Occipital lobe (tissue), 2 donors: Measurements from ENCODE around the gene CBLB. TPM values are rescaled to one million over a fixed set of nuclear protein-coding genes. Genes with fewer than 3 reads are reported as not detected.
"Not testable (repeated sequence)": the region's sequence is repeated elsewhere in the genome, so short reads cannot be mapped to it uniquely, and the experiment has no call there.

Experiments used
- DNase-seq: peaks from one replicate; lab custom pipeline; 2025; lab: John Stamatoyannopoulos, UW
- total RNA-seq: library from RNA; depleted of rRNA; stranded (reverse); fragments of >200 nt; gene quantifications from one replicate; pipeline ENCODE4 v1.2.3, GENCODE V29; 2014

CBLB gene
- total RNA-seq, 1 donor from 2014 or later = 59.6 TPM

DNA sequence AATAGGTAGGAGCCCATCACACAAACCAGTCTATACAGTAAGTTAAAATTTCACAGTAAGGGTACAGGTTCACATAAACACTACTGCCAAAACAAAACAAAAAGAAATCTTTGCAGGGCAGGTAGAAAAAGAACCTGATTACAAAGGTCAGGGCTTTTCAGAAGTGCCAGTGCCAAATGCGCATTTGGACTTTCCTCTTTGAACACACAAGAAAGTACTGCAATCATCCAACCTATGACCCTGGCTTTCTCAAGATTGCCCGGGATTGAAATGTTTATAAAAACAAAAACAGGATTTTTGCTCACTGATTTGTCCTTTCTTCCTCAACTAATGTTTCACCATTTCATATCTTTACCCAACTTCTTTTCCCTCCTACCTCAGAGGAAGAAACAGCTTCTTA is 47.4 kb downstream of the CBLB start:
- DNase-seq = no peak

DNA sequence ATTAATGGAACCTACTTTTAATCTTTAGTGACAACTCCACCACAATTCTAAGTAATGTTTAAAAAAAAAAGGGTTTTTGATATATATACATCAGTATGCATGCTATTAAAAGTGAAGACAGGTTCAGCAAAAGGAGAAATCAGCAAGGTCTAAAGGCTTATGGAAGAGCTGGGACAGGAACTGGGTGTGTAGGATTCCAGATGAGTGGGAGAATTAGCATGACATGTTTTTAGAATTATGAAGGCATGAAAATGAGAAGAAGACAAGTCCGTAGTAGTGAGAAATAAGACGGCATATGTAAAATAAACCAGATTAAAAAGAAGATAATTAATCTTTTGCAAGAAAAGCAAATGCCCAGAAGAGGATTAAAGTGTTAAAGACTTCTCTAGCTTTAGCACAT is 52.0 kb downstream of the CBLB start:
- DNase-seq = no peak

DNA sequence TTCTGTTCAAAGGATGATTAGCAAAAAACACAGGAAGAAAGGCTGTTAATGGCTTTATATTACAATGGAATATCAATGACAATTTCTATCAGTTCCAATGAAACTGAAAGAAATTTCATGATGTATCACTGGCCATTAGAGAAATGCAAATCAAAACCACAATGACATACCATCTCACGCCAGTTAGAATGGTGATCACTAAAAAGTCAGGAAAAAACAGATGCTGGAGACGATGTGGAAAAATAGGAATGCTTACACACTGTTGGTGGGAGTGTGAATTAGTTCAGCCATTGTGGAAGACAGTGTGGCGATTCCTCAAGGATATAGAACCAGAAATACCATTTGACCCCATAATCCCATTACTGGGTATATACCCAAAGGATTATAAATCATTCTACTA is 53.5 kb downstream of the CBLB start:
- DNase-seq = not testable (repeated sequence)

DNA sequence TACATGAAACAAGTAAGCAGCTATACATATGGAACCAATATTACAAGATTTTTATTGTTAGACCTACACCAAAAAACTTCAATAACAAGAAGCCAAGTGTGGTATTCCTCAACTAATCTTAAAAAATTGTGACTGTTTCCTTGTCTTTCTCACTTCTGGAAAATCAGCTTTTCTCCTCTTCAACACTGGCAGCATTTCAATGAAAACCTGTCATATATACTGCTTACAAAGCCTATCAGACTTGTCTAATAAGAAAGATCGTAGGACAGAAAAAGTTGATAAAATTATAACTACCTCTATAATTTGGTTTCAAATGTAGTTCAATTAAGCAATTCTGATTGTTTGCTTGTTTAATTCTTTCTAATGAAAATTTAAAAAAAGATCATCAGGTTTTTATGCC is 55.1 kb downstream of the CBLB start:
- DNase-seq = no peak

DNA sequence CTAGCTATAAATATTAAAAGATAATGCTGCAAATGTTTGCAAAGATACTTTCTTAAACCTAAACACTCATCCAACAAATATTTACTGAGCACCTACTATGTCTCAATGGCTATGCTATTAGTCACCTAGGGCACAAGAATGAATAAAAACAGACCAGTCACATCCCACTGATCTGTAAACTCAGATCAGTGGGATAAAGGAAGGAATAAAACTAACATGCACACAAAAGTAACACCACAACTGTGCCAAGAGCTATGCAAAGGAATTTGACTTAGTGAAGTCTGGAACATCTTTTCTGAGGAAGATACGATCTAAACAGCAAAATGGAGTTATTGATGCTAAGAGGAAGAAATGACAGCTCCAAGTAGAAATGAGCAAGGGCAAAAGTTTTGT is 56.6 kb downstream of the CBLB start:
- DNase-seq = no peak

DNA sequence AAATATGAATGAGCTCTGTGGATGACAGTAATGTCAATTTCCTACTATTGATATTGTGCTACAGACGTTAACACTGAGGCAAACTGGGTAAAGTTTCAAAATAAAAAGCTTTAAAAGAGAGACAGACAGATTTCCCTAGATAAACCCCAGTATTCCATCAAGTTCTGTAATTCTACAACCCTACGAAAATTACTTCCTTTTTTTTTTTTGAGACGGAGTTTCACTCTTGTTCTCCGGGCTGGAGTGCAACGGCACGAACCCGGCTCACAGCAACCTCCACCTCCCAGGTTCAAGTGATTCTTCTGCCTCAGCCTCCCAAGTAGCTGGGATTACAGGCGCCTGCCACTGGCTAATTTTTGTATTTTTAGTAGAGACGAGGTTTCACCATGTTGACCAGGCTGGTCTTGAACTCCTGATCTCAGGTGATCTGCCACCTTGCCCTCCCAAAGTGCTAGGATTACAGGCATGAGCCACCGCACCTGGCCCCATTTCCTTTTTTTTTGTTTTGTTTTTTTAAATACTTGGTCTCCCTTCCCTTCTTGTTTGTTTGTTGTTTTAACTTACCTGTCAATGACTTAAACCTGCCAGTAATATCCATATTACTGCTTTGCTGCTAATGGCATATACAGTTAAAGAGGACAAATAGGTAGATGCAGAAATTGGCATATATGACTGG is 57.2 kb downstream of the CBLB start:
- DNase-seq = no peak

DNA sequence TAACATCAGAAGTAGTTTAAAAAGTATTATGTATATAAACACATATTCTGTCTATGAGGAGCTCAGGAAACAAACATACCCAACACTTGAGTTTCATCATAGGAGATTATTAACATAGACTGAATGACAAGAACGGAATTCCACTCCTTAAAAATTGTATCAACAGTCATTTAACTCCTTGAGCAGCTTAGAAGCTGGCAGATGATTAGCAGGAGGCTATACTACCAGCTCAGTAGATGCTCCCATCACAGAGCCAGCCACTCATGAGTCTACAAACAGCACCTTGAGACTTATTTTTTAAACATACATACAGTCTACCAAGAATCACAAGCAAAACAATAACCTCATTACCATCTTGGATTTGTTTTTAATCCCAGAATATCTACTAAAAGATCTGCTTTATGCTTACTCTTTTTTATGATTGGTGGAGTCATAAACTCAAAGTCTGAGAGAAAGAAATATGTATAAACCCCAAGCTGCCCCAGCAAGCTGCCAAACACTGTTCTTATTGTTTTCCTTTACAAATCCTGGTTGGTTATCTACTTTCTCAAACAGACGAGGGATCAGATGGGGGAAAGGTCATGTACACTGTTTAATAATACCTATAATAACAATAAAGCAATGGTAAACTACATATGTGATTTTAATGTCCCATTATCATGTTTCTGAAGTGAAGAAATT is 59.5 kb downstream of the CBLB start:
- DNase-seq = no peak

DNA sequence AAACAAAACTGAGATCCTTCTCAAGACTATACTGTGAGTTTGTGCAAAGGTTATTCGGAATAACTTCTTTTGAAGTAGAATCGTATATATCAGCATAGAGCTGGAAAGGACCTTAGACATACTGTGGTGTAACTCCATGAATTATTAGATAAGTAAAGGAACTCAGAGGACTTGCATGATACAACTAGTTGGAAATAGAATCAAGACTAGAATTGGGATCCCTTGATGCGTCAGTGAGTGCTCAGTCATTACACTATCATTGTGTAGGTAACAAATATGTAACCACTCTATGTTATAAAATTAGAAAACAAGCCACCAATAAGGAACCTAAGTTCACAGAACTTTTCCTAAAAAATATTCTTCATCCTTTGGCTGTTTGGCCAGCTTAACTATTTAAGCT is 61.1 kb downstream of the CBLB start:
- no peak for DNase-seq

DNA sequence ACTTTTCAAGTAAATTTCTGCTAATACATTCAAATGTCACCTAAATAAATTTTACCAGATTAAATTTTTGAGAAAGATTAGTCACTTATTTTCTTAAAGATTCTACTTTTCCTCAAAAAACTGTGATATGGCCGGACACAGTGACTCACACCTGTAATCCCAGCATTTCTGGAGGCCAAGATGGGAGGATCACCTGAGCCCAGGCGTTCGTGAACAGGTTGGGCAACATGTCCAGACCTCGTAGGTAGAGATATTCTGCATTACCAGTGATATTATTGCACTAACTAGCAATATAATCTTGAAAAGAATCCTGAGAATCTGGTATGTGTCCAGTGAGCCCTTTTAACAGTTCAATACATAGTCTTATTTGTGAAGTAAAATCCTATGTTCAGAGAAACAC is 61.7 kb downstream of the CBLB start:
- no peak for DNase-seq

DNA sequence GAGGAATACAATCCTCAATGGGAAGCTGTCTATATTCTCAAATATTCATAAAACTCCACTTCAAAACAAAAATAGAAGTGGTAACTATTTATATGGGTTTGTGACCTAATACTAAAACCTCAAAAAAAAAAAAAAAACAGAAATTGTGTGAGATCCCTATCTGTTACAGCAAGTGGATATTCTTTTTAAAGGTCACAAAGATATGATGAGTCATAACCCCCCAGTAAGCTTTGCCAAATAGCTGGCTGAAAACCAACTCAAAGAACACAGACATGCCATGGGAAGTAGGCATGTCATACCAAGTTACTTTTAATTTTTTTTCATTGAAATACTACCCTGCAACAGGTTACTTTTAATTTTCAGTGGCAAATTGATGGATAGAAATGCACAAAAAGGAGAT is 62.5 kb downstream of the CBLB start:
- no peak for DNase-seq

DNA sequence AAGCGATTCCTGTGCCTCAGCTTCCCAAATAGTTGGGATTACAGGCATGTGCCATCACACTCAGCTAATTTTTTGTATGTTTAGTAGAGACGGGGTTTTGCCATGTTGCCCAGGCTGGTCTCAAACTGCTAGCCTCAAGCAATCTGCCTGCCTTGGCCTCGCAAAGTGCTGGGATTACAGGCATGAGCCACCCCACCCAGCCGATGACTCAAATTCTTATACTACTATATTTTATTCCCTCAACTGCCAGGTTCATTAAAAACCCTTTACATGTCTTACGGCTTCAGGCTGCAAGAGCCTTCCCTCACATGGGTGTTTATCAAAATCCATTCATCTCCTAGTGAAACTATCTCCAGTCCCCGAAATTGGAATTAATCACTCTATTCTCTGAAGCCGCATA is 63.4 kb downstream of the CBLB start:
- no peak for DNase-seq

DNA sequence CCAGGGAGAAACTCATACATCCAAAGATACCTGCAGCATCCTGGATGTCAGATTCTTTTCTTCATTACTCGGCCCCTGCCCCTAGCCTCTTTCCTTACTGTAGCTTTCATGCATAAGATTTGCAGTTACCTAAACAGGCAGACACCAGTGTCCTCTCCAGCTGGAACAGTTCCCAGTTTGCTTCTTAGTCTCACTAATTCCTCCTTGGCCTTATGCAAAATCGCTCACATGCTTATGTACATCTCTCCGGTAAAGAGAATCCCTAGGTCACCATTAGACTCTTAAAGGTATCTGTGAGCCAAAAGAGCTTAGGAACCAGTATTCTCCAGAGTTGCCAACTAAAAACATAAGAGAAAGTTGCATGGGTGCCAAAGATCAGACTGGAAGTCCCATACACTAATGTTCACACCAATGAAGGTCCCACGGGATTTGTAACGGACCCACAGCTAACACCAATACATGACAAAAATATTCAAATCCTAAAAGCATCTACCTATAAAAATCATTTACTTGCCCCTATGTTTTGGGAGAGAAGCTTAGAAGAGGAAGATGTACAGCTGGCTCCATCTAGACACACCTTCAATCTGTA is 66.6 kb downstream of the CBLB start:
- DNase-seq = no peak

DNA sequence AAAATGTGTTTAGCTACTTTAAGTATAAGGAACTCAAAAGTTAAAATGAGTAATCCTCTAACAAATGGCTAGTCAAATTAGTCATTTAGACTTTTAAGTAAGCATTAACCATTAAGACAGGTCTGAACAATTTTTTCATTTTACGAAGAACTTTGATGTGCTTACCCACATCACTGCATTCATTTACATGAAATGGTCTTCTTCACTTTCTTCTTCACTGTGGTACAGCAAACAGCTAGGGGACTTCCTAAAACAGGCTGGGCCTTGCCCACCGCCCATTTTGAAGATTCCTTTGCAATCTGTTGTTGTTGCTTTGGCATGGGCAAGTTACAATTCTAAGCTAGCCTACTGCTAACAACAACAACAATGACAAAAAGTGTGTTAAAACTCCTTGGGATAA is 67.4 kb downstream of the CBLB start:
- DNase-seq = no peak

DNA sequence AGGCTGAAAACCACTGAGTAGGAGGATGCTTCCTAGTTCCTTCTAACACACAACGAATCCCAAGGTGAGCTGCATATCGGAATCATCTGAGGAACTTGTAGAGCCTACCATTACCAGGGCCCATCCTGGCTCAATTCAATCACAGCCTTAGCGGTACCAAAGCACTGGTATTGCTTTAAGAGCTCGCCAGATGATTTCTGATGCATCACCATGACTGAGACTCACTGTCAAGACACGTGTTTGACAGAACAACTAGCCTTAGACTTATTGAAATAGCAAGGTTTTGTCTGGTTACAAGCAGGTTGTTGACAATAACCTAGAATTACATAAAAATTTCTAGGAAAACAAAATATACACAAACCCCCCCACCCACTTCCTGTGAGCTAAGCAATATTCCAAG is 68.5 kb downstream of the CBLB start:
- DNase-seq = no peak

DNA sequence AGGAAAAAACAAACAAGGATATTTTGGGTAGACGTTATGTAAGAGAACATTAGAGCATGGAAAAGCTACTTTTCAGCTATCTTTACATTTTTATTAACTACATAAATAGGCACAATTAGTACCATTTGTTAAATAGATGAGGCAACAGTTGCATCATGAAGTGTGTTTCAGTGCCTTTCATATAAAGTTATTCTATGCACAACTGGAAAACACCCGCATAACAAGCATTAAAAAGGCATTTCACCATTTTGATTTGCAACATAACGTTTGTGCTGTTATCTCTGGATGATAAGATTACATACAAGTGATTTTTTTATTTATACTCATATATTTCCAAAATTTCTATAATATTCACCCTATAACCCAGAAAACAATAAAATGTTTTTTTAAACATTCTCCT is 69.5 kb downstream of the CBLB start:
- DNase-seq = no peak

DNA sequence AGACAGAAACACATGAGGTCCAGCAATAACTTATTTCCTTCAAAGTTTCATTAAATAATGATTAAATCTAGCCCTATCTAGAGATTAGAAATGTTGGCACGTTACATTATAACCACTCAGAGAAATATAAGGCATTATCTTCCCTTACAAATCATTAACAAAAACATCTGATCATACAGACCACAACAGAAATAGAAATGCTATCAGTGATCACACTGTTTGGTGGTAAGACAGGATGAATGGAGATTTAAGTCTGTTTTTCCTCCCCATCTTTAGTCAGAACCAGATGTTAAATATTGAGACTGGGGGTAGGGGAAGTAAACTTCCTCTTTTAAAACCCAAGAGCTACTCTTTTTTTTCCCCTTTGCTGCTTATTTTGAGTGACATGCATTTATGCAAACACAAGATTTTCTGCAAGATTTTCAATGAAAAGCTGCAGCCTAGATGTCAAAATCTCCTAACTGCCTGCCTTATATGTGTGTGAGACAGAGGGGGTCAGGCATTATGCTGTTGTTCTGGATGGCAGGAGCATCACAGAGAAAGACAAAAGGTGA is 70.4 kb downstream of the CBLB start:
- DNase-seq = no peak

DNA sequence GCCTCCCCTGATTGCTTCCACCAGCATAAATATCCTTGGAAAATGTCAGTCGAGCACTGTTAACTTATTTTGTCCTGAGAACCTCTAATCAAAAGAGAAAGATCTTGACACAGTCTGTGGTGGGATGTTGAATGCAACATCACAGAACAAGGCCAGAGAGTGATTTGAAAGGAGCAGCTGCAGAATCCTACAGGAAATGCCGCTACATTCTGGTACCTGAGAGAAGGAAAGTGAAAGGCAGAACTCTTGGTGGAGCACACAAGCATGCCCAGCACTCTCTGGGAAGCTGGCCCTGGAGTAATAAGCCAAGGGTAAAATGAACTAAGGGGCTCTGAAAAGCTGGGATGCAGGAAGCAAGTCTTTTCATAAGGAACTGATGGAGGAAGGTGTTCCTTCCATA is 75.8 kb downstream of the CBLB start:
- DNase-seq = no peak

DNA sequence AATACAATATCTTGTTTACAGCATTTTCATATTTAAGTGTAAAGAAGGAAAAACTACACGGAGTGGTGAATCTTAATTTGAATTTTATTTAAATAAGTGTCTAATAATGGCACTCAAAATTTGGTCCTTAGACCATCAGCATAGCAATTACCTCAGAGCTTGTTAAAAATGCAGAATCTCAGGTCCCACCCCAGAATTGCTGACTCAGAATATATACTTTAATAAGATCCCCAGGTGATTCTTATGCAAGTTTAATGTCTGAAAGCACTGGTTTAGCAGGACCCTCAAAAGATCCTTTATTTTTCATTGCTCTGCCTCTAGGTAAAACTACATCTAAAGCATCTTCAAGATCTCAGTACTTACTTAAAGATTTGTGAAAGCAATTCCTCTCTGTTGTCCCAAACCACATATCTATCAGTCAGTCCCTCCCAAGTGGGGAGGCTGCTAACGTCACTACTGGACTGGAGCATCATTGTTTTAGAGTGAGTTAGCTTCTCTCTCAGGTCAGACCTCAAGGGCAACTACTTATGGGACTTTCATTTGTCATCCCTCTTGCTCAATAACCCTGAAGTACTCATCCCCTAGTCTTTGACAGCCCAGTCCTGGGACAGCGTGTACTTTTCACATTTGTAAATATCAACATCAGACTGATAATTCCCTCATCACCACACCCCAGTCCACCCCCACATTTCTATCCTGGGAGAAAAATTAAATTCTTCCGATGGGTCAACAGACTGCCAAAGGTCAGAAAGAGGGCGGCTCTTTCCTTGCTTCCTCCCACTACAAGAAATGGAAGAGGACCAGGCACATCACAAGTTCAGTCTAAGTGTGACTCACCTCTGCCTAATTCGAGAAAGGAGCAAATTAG is 76.7 kb downstream of the CBLB start:
- DNase-seq = no peak

DNA sequence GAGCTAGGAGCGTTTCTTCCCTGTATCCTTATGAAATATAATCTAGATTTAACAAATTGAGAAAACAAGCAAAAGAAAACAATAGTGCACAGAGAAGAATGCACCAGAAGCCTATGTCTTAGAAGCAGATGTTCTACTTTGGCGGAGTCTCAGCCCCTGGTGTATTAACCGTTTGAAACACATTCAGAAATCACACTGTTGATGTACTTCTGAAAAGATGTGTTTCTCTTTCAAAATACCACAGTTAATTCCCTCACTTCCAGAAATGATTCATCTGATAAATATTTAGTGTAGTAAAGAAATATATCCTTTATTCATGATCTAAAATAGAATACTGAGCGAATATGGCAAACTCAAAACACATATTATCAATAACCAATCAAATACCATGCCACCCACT is 77.7 kb downstream of the CBLB start:
- no peak for DNase-seq

DNA sequence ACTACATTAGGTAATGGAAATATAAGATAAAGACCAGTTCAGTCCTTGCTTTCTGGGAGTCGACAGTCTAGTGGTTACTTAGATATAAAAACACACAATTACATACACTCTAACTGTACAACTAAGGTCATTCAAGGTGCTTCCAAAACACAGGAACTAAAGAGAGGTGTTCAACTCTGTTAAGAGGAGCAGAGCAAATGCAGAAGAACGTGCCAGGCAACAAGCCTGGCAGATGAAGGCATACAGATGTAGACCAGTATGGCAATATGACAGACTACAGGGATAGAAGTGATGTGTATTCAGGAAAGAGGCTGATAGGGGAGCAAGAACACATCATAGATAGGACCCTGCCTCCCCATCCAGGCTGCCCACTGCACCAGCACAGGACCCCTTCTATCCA is 78.3 kb downstream of the CBLB start:
- no peak for DNase-seq

DNA sequence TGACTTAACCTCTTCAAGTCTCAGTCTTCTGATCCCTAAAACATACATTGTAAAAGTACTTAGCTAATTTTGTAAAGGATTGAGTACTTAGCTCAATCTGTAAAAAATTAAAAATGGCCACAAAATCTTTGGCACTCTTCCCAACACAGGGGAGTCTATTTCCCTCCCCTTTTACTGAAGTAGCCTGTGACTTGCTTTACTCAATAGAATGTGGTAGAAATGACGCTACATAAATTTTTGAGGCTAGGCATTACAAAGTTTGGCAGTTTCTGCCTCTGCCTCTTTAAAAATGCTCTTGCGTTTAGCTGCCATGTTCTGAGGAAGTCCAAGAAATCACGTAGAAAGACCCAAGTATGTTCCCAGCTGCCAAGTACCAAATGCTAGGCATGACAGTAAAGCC is 80.2 kb downstream of the CBLB start:
- no peak for DNase-seq

DNA sequence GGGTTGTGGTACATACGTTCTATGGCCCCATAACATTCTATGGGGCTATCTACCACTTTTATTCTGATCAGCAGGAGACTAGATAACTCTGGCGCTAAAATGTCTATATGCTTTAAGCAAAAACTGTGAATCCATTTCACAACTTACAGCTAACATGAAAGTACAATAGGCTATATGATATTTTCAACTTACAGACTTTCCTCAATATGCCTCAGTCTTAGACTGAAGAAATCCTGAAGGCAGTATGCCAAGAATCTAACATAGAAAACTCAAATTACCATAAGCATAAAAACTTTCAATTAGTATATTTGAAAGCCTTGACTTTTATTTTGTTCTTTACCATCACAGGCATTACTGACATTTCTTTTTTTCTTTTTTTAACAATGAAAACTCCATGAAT is 81.4 kb downstream of the CBLB start:
- DNase-seq = no peak
